DOHH2 (cell line): ENCODE measurements around the gene FAM25A.

Experiments used
- H3F3A ChIP-seq: fragments of 200-600 bp; sonication (generic), shearing (Covaris generic); 2 replicates; pipeline ENCODE4 v1.6.0; 2016; ENCODE audit warnings: antibody characterized with exemption, mild to moderate bottlenecking; ENCODE audit not compliant: control insufficient read depth, insufficient read depth
- H3K27ac ChIP-seq: fragments of 200-600 bp; sonication (generic); 2 replicates; pipeline ENCODE4 v1.5.1; 2014; ENCODE audit warnings: low read depth, mild to moderate bottlenecking, low read length, moderate library complexity
- H3K27me3 ChIP-seq: fragments of 200-600 bp; sonication (generic); 2 replicates; pipeline ENCODE4 v1.6.1; 2014; ENCODE audit warnings: mild to moderate bottlenecking, low read length, mixed read lengths; ENCODE audit not compliant: control insufficient read depth
- H3K36me3 ChIP-seq: fragments of 200-600 bp; sonication (generic); 2 replicates; pipeline ENCODE4 v1.6.1; 2014; ENCODE audit warnings: mild to moderate bottlenecking, low read length, moderate library complexity, mixed read lengths; ENCODE audit not compliant: control insufficient read depth
- H3K4me1 ChIP-seq: fragments of 200-600 bp; sonication (generic); 2 replicates; pipeline ENCODE4 v1.6.1; 2014; ENCODE audit warnings: mild to moderate bottlenecking, low read length, mixed read lengths; ENCODE audit not compliant: control insufficient read depth
- H3K4me2 ChIP-seq: fragments of 200-600 bp; sonication (generic); 2 replicates; pipeline ENCODE4 v1.6.0; 2014; ENCODE audit warnings: mild to moderate bottlenecking, low read length, moderate library complexity
- H3K4me3 ChIP-seq: fragments of 200-600 bp; sonication (generic); 2 replicates; pipeline ENCODE4 v1.5.1; 2014; ENCODE audit warnings: mild to moderate bottlenecking, low read length, mixed read lengths
- H3K79me2 ChIP-seq: fragments of 200-600 bp; sonication (generic); 2 replicates; pipeline ENCODE4 v1.6.1; 2014; ENCODE audit warnings: mild to moderate bottlenecking, low read length, mixed read lengths; ENCODE audit not compliant: control insufficient read depth
- H3K9me2 ChIP-seq: fragments of 200-600 bp; sonication (generic); replicated peaks from 2 replicates; pipeline ENCODE4 v1.6.1; 2014; ENCODE audit warnings: mild to moderate bottlenecking, low read length, mixed read lengths; ENCODE audit not compliant: control insufficient read depth
- H3K9me3 ChIP-seq: fragments of 200-600 bp; sonication (generic); 2 replicates; pipeline ENCODE4 v1.6.1; 2014; ENCODE audit warnings: antibody characterized with exemption, low read length, mixed read lengths; ENCODE audit not compliant: control insufficient read depth, insufficient read depth
- H4K20me1 ChIP-seq: fragments of 200-600 bp; sonication (generic); 2 replicates; pipeline ENCODE4 v1.6.0; 2014; ENCODE audit warnings: low read depth, mild to moderate bottlenecking, antibody characterized with exemption, low read length, moderate library complexity; ENCODE audit not compliant: control insufficient read depth, insufficient read depth
- CTCF ChIP-seq: fragments of 200-600 bp; sonication (generic); IDR thresholded peaks from one replicate; pipeline ENCODE4 v1.5.1; 2014; ENCODE audit warnings: antibody characterized with exemption, mild to moderate bottlenecking, low read depth, low read length; ENCODE audit not compliant: poor library complexity, severe bottlenecking
- EZH2phosphoT487 ChIP-seq: fragments of 200-600 bp; sonication (generic); IDR thresholded peaks from 2 replicates; pipeline ENCODE4 v1.6.1; 2017; ENCODE audit warnings: borderline replicate concordance, mild to moderate bottlenecking, antibody characterized with exemption, low read length, moderate library complexity, mixed read lengths

The FAM25A gene

DNA sequence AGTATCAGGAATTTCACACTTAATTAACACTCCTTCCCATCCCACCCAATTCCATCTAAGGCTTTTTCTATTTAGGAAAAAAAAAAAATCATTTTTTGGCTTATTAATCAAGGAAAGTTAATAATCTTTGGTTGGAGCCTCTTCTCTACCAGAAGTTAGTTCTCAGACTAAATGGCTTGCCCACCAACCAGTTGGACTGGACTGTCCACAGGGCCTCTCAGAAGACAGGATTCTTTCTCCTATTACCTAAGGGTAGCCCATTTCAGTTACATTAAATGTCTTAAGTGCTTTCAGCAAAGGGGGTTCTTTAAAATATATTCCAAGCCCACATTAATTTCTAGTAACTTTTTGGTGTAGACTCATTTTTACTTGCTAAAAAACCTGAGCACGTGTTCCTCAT lies 39.3 kb downstream of the FAM25A start:
- TF ChIP-seq CTCF = no peak
- no peak for TF ChIP-seq EZH2phosphoT487
- no peaks in the 10 kb centered on the region for H3K27me3 ChIP-seq
- H3K79me2 ChIP-seq = no peaks in the 10 kb centered on the region
- no peaks in the 10 kb centered on the region for H3K9me3 ChIP-seq
- H4K20me1 ChIP-seq = no peaks in the 10 kb centered on the region
- no peak overlapping the region for H3K4me2 ChIP-seq
- no peak overlapping the region for H3K4me3 ChIP-seq
- no peaks in the 10 kb centered on the region for H3K4me1 ChIP-seq
- no peaks in the 10 kb centered on the region for H3K9me2 ChIP-seq
- no peaks in the 10 kb centered on the region for H3F3A ChIP-seq
- H3K36me3 ChIP-seq = peaks cover 76% of the 10 kb centered on the region
- no peak overlapping the region for H3K27ac ChIP-seq

GRCh38 chr10:87060280-87060928 lies 40.3 kb downstream of the FAM25A start:
- H3F3A ChIP-seq = no peaks in the 10 kb centered on the region
- no peak overlapping the region for H3K27ac ChIP-seq
- no peak overlapping the region for H3K4me2 ChIP-seq
- no peaks in the 10 kb centered on the region for H3K9me2 ChIP-seq
- H3K4me3 ChIP-seq = no peak overlapping the region
- no peaks in the 10 kb centered on the region for H3K4me1 ChIP-seq
- H3K79me2 ChIP-seq = no peaks in the 10 kb centered on the region
- no peaks in the 10 kb centered on the region for H4K20me1 ChIP-seq
- H3K9me3 ChIP-seq = no peaks in the 10 kb centered on the region
- H3K27me3 ChIP-seq = no peaks in the 10 kb centered on the region
- TF ChIP-seq CTCF (no peak), EZH2phosphoT487 (no peak)
- peaks cover 72% of the 10 kb centered on the region for H3K36me3 ChIP-seq

DNA sequence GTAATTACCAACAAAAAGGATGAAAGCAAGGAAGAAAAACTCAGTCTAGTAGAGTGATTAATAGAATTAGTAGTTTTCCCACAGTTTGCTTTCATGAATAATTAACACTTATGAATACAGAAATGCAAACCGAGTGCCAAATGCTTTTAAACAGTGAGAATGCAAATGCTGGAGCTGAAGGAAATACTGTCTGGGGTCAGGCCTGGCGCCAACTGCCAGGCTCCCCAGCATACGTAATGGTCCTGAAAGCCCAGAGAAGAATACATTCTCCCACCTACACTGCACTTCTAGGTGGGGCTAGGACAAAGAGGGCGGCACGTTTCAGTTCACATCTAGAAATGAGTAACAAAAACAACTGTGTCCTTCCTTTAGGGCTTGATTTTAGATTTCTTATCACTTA lies 44.6 kb downstream of the FAM25A start:
- no peak overlapping the region for H3K27ac ChIP-seq
- H3K4me2 ChIP-seq = no peak overlapping the region
- no peaks in the 10 kb centered on the region for H4K20me1 ChIP-seq
- H3K4me1 ChIP-seq = no peaks in the 10 kb centered on the region
- no peaks in the 10 kb centered on the region for H3K79me2 ChIP-seq
- H3K36me3 ChIP-seq = peaks cover 80% of the 10 kb centered on the region
- H3F3A ChIP-seq = no peaks in the 10 kb centered on the region
- no peak overlapping the region for H3K4me3 ChIP-seq
- H3K27me3 ChIP-seq = no peaks in the 10 kb centered on the region
- no peaks in the 10 kb centered on the region for H3K9me3 ChIP-seq
- H3K9me2 ChIP-seq = no peaks in the 10 kb centered on the region
- no peak for TF ChIP-seq CTCF
